ENCODE results near the gene TUBB1.
"Not testable (repeated sequence)": the region's sequence is repeated elsewhere in the genome, so short reads cannot be mapped to it uniquely, and the experiment has no call there.

Gene TUBB1

DNA sequence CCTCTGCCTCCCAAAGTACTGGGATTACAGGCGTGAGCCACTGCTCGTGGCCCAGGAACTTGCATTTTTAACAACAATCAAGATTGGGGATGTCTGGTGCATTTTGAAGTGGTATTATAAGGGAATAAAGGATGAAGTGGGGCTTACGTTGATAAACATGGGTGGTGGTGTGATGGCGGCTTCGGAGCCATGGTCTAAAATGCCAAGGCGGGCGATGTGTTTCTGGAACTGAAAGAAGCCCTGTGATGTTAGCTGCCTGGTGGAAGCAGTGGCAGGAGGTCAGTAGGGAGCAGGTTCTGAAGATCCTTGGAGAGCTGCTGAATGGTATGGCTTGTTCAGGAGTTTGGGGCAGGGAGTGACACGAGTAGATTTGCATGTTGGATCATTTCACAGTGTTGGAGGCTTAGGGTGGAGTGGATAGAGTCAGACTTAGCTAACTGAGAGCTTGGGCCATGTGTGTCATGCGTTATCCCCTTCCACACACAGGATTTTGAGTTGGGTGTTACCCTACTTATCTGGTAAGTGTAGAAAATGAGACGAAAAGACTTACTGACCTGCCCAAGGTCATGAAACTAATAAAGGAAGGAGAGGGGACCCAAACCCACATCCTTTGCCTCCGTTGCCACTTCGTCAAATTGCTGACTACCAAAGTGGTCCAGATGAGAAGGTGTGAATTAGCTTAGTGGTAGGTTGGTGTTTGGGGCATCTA, 36.7 kb upstream of the TUBB1 start:
- H3K27ac ChIP-seq: no peak overlapping the region; the same call in 1 of the 2 replicates
- H3K79me2 ChIP-seq (ENCODE audit: insufficient read depth, low read depth): peaks cover 46% of the 10 kb centered on the region
- TF ChIP-seq, protein P1, sequence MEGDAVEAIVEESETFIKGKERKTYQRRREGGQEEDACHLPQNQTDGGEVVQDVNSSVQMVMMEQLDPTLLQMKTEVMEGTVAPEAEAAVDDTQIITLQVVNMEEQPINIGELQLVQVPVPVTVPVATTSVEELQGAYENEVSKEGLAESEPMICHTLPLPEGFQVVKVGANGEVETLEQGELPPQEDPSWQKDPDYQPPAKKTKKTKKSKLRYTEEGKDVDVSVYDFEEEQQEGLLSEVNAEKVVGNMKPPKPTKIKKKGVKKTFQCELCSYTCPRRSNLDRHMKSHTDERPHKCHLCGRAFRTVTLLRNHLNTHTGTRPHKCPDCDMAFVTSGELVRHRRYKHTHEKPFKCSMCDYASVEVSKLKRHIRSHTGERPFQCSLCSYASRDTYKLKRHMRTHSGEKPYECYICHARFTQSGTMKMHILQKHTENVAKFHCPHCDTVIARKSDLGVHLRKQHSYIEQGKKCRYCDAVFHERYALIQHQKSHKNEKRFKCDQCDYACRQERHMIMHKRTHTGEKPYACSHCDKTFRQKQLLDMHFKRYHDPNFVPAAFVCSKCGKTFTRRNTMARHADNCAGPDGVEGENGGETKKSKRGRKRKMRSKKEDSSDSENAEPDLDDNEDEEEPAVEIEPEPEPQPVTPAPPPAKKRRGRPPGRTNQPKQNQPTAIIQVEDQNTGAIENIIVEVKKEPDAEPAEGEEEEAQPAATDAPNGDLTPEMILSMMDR (conservative IDR thresholded peaks at IDR 0.05; ENCODE audit: low read depth, low read length): no peak
- H3K36me3 ChIP-seq (ENCODE audit: insufficient read depth): peaks cover 8% of the 10 kb centered on the region
- peak overlapping the region; percentile 83; the same call in 1 of the 2 replicates for H3K9ac ChIP-seq
- H3K4me2 ChIP-seq: peak overlapping the region; percentile 87
- no peak overlapping the region for H2AFZ ChIP-seq (ENCODE audit: low read depth)
- H3K4me3 ChIP-seq (IDR thresholded peaks at IDR 0.05; ENCODE audit: insufficient read depth, low read depth, low read length): no peak overlapping the region
- H4K20me1 ChIP-seq (ENCODE audit: insufficient read depth): no peaks in the 10 kb centered on the region; the same call in 1 of the 2 replicates
- peaks cover 15% of the 10 kb centered on the region for H3K4me1 ChIP-seq (ENCODE audit: low read depth, poor library complexity, severe bottlenecking)
- H3K27me3 ChIP-seq (ENCODE audit: insufficient read depth, low read depth): no peaks in the 10 kb centered on the region

GRCh38 chr20:58983115-58983468, 36.1 kb upstream of the TUBB1 start:
- not testable (repeated sequence) for H3K9ac ChIP-seq; H4K20me1 ChIP-seq (ENCODE audit: insufficient read depth)

DNA sequence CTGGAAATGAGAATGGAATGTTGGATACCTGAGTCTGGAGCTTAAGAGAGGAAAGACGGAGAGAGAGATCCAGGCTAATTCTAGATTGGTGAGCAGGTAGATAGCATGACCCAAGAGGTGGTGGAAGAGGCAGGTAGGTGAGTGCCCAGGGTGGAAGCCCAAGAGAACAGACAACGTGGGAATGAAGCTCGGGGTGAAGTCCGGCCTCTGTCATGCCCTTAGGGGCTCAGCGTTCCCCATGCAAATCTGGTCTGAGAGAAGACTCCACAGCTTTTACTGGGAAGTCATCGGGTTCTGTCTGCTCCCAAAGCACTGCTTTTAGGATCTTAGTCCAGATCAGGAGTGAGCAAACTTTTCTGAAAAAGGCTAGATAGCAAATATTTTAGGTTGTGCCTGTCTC, 34.5 kb upstream of the TUBB1 start:
- Histone ChIP-seq H3K9ac (no peak overlapping the region), H3K4me2 (no peak overlapping the region), H3K27ac (no peak overlapping the region), H3K4me3 (IDR thresholded peaks at IDR 0.05; ENCODE audit: insufficient read depth, low read depth, low read length) (no peak overlapping the region), H3K36me3 (ENCODE audit: insufficient read depth) (peaks cover 15% of the 10 kb centered on the region), H4K20me1 (ENCODE audit: insufficient read depth) (no peaks in the 10 kb centered on the region; the same call in 1 of the 2 replicates), H3K27me3 (ENCODE audit: insufficient read depth, low read depth) (no peaks in the 10 kb centered on the region), H3K4me1 (ENCODE audit: low read depth, poor library complexity, severe bottlenecking) (peaks cover 15% of the 10 kb centered on the region), H2AFZ (ENCODE audit: low read depth) (no peak overlapping the region), H3K79me2 (ENCODE audit: insufficient read depth, low read depth) (peaks cover 46% of the 10 kb centered on the region)
- TF ChIP-seq, protein P1 (conservative IDR thresholded peaks at IDR 0.05; ENCODE audit: low read depth, low read length): no peak

More at GRCh38 chr20:58983115-58983468, 36.1 kb upstream of the TUBB1 start:
- H3K4me1 ChIP-seq (ENCODE audit: low read depth, poor library complexity, severe bottlenecking): peaks cover 15% of the 10 kb centered on the region
- H3K4me3 ChIP-seq (IDR thresholded peaks at IDR 0.05; ENCODE audit: insufficient read depth, low read depth, low read length); H3K4me2 ChIP-seq; H3K27ac ChIP-seq; H2AFZ ChIP-seq (ENCODE audit: low read depth); H3K27me3 ChIP-seq (ENCODE audit: insufficient read depth, low read depth): not testable (repeated sequence)
- H3K79me2 ChIP-seq (ENCODE audit: insufficient read depth, low read depth): peaks cover 46% of the 10 kb centered on the region
- H3K36me3 ChIP-seq (ENCODE audit: insufficient read depth): peaks cover 14% of the 10 kb centered on the region

GRCh38 chr20:58985656-58986055, 33.6 kb upstream of the TUBB1 start:
- H3K4me3 ChIP-seq (IDR thresholded peaks at IDR 0.05; ENCODE audit: insufficient read depth, low read depth, low read length): no peak overlapping the region
- H3K9ac ChIP-seq: no peak overlapping the region
- peaks cover 15% of the 10 kb centered on the region for H3K4me1 ChIP-seq (ENCODE audit: low read depth, poor library complexity, severe bottlenecking)
- H3K27me3 ChIP-seq (ENCODE audit: insufficient read depth, low read depth): no peaks in the 10 kb centered on the region
- no peaks in the 10 kb centered on the region; the same call in 1 of the 2 replicates for H4K20me1 ChIP-seq (ENCODE audit: insufficient read depth)
- peaks cover 18% of the 10 kb centered on the region for H3K36me3 ChIP-seq (ENCODE audit: insufficient read depth)
- H3K79me2 ChIP-seq (ENCODE audit: insufficient read depth, low read depth): peaks cover 46% of the 10 kb centered on the region
- H3K4me2 ChIP-seq: no peak overlapping the region
- no peak overlapping the region for H2AFZ ChIP-seq (ENCODE audit: low read depth)
- no peak overlapping the region for H3K27ac ChIP-seq
- TF ChIP-seq, protein P1 (conservative IDR thresholded peaks at IDR 0.05; ENCODE audit: low read depth, low read length): no peak

DNA sequence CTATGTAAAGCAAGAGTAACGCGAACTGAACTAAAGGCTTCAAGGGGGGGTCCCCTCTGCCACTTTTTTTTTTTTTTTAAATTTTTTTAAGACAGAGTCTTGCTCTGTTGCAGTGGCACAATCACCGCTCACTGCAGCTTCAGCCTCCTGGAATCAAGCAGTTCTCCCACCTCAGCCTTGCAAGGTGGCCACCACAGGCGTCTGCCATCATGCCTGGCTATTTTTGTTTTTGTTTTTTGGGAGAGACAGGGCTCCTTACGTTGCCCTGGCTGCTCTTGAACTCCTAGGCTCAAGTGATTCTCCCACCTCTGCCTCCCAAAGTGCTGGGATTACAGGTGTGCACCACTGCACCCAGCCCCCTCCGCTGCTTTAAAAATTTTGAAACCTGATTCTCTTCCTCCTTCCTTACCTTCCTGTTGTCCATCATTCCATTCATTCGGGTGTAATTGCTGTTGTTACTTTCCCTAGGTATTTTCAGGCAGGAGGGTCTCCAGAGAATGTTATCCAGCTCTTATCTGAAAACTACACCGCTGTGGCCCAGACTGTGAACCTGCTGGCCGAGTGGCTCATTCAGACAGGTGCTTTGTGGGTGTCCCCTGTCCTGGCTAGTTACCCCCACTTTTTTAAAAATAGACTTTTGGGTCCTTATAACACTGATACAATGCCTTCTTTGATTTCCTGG, 32.8 kb upstream of the TUBB1 start:
- no peaks in the 10 kb centered on the region for H3K27me3 ChIP-seq (ENCODE audit: insufficient read depth, low read depth)
- H2AFZ ChIP-seq (ENCODE audit: low read depth): no peak overlapping the region
- H3K36me3 ChIP-seq (ENCODE audit: insufficient read depth): peaks cover 23% of the 10 kb centered on the region
- TF ChIP-seq, protein P1 (conservative IDR thresholded peaks at IDR 0.05; ENCODE audit: low read depth, low read length): no peak
- H4K20me1 ChIP-seq (ENCODE audit: insufficient read depth): no peaks in the 10 kb centered on the region; the same call in 1 of the 2 replicates
- H3K9ac ChIP-seq: no peak overlapping the region
- H3K79me2 ChIP-seq (ENCODE audit: insufficient read depth, low read depth): peaks cover 46% of the 10 kb centered on the region
- H3K27ac ChIP-seq: no peak overlapping the region
- no peak overlapping the region for H3K4me2 ChIP-seq
- peaks cover 19% of the 10 kb centered on the region for H3K4me1 ChIP-seq (ENCODE audit: low read depth, poor library complexity, severe bottlenecking)
- no peak overlapping the region for H3K4me3 ChIP-seq (IDR thresholded peaks at IDR 0.05; ENCODE audit: insufficient read depth, low read depth, low read length)
